Activated CD8-positive, alpha-beta memory T cell treated with anti-CD3 and anti-CD28 coated beads for 48 hours (primary cell): ENCODE measurements around the gene TIMELESS.
A peak's percentile ranks its signal among the peaks of the same experiment; 100 is the strongest.
"Not testable (repeated sequence)": the region's sequence is repeated elsewhere in the genome, so short reads cannot be mapped to it uniquely, and the experiment has no call there.

Source experiments
- DNase-seq, 3 experiments: peaks; one replicate each; pipeline ENCODE4 v3.0.0-alpha.2; 2020; ENCODE audit warnings: low read depth in 2 of 3, low spot score in 2 of 3

The TIMELESS gene

GRCh38 chr12:56448860-56449621 is at the start of gene TIMELESS:
Gene TIMELESS, minus strand, starts transcription at chr12:56449426. Its CDS starts 15,256 bp downstream, at chr12:56434170.
- peak; percentile 72 to 86 (median 76) for DNase-seq

GRCh38 chr12:56498126-56498902 is 49.1 kb upstream of the TIMELESS start:
- not testable (repeated sequence) for DNase-seq

- DNase-seq = peak in 1 of 3 experiments; percentile 25
Measured at GRCh38 chr12:56496704-56497103, 47.5 kb upstream of the TIMELESS start.

DNA sequence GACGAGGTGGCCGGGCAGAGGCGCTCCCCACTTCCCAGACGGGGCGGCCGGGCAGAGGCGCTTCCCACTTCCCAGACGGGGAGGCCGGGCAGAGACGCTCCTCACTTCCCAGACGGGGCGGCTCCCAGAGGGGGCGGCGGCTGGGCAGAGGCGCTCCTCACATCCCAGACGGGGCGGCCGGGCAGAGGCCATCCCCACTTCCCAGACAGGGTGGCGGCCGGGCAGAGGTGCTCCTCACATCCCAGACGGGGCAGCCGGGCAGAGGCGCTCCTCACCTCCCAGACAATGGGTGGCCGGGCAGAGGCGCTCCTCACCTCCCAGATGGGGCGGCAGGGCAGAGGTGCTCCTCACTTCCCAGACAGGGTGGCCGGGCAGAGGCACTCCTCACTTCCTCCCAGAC is 45.3 kb upstream of the TIMELESS start:
- not testable (repeated sequence) for DNase-seq

- DNase-seq = not testable (repeated sequence)
Measured at GRCh38 chr12:56494106-56494415, 44.8 kb upstream of the TIMELESS start.

GRCh38 chr12:56493409-56494105 is 44.3 kb upstream of the TIMELESS start:
- not testable (repeated sequence) for DNase-seq

DNA sequence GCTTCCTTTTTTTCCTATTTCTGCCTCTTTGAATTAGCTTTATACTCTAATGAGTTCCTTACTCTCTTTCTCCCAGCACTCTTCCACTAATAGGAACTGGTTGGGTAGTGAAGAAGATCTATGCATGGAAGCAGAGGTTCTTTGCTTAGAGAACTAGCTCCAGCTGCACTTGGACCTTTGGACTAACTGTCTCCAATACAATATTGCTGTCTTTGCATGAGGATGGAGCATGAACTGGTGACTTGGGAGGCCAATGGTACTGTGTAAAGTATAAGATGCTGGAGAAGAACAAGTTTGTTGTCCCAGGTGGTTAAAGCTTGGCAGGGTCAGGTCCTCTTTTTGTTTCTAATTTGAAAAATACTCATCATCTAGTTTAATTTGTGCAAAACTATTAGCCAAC is 41.1 kb upstream of the TIMELESS start:
- DNase-seq = no peak

DNA sequence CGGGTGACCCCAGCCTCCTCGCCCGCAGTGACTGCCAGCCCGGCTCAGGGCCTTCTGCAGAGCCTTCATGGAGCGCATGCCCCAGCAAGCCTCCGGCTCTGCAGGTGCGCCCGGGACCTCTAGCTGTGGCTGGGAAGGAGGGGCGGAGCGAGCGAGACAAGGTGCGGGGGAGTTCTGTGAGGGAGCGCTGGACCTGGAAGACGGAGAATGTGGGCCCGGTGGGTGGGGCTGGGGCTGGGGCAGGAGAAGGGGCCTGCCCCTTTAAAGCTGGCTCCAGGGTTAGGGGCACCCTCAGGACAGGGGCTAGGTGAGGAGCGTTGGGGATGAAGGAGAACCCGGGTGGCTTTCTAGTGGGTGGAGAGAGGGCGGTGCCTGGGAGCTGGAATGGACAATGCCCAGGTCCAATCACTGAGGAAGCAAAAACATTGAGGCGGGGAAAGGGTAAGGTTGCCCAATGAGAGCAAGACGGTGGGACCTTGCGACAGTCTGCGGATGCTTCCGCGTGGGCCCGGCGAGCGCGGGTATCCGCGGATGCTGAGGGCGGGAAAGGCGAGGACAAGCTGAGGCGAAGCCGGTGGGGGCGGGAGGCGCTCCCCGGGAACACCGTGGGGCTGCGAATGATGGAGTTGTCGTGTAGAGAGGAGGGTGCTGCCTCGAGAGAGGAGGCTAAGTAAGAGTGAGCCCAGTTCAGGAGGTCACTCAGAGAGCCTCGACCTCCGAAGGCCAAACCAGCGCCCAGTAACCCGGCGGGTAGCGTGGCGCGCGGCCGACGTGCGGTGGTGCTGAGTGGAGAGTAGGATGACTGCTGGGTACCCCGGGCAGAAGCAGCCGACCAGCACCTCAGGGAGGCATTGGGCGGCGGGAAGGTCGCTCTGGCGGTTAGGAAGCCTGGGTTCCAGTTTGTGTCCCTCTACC is 39.1 kb upstream of the TIMELESS start, which contains the start of gene GLS2:
Gene GLS2, minus strand, starts transcription at position 121 of the 915 bp plus-strand sequence. Its CDS starts 43 bp downstream, at position 78.
- peak in 1 of 3 experiments; percentile 20 for DNase-seq

DNA sequence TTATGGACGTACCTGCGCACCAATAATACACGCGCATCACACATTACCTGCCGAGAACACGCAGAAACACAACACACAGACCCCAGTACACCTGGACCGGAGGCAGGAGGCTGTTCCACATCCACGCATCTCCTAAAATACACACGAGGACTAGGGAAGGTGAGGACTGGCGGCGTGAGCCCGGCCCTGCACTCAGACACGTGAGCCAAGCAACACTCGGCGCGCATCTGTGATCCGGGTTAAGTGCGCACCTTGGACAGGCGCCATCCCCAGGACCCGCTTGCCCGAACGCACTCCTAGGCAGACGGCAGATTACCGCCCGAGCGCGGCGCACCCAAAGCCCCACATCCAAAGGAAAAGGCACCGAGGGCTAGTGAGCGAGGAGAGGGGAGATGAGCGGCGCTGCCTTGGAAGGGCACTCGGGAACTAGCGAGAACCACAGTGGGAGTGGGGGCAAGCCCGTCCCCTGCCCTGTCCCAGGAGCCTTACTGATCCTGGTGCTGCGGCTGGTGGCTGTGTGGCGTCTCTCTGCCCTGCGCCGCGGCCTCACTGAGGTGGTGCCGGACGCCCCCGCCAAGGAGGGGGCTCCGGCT is 38.3 kb upstream of the TIMELESS start:
- DNase-seq = no peak

DNA sequence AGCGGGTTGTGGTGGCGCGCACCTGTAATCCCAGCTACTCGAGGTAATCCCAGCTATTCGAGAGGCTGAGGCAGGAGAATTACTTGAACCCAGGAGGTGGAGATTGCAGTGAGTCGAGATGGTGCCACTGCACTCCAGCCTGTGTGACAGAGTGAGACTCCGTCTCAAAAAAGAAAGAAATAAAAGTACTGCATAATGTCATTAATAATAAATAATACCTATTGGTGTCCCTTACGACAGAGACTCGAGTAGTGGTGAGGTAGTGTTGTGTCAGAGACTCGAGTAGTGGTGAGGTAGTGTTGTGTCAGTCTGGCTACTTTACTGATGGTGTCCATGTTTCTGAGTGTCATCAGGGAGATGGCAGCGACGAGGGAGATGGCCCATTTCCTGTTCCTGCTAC is 37.5 kb upstream of the TIMELESS start:
- no peak for DNase-seq

DNA sequence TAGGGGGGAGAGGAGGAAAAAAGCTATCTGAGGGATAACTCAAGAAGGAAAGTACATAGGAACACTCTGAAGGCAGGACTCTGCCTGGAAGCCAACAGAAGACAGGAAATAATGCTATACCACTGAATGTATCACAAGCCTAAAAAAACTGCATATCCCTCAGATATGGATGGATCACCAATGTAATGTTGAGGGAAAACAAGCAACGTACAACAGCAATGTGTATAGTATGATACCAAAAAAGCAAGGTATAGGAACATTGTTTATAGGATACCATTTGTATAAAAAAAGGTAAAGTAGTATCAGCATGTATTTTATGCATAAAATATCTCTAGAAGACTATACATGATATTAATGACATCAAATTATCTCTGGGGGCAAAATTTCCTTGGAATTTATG is 35.3 kb upstream of the TIMELESS start:
- no peak for DNase-seq

GRCh38 chr12:56479625-56480024 is 30.4 kb upstream of the TIMELESS start:
- DNase-seq = no peak

DNA sequence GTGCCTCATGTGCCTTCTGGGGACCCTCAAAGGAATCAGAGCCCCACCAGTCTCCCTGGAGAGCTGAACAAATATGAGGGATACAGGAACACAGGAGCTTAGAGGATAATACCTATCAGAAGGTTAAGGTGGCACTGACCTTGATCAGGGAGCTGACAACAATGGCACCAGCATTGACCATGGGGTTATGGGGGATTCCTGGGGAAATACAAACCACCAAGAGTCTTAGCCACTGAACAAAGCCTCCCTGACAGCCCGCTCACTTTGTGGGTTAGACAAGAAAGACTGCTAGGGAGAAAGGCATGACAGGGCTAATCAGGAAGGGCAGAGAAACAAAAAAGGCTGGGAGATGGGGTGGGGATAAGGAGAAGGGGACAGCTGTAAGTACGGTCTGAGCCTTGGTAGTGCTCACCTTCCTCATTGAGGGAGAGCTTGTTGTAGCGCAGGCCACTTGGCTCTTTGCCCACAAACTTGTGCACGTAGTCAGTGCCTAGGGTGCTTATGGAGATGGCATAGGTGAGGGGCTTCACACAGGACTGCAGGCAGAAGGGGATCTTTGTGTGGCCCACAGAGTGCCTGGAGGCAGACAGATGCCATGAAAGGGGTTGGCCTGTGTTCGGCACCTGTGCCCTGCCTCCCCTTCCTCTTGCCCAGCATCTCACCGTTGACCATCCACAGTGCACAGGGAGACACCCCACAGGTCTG is 28.4 kb upstream of the TIMELESS start:
- DNase-seq = no peak

DNA sequence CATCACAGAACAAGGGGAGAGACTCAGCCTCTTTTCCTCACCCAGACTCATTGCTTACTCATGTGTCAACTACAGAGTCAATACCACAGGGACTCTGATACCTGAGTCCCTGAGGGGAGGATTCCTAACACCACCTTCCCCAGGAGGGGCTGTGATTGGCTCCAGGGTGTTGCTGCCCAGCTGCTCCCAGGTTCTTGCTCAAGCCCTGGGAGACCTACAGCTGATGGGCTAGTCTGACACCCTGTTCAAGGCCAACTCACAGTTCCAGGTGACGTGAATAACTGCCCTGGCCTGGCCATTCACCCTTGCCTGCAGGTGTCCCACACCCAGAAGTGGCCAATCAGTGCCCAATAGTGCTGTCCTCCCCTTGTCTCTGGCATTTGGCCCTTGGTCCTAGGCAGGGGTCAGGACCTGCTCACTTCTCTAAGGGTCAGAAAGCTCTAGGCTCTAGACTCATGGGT is 27.8 kb upstream of the TIMELESS start:
- no peak for DNase-seq

- DNase-seq = no peak
Measured at GRCh38 chr12:56476143-56476542, 26.9 kb upstream of the TIMELESS start.

DNA sequence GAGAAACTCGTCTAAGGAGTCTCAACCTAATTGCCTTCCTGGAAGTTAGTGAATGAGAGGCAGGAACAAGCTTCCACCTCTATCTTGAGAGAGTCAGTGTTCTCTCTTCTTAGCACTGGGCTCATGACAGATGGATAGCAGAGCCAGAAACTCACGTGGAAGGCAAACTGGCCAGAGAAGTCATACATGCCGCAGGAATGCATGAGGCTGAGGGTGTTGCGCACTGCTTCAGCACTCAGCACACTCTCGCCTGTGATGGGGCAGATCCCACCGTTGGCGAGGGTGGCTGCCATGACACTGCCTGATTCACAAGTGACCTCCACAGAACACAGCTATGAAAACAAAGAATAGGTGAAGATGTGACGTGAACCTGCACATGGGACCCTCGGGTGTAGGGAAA is 25.2 kb upstream of the TIMELESS start:
- no peak for DNase-seq

DNA sequence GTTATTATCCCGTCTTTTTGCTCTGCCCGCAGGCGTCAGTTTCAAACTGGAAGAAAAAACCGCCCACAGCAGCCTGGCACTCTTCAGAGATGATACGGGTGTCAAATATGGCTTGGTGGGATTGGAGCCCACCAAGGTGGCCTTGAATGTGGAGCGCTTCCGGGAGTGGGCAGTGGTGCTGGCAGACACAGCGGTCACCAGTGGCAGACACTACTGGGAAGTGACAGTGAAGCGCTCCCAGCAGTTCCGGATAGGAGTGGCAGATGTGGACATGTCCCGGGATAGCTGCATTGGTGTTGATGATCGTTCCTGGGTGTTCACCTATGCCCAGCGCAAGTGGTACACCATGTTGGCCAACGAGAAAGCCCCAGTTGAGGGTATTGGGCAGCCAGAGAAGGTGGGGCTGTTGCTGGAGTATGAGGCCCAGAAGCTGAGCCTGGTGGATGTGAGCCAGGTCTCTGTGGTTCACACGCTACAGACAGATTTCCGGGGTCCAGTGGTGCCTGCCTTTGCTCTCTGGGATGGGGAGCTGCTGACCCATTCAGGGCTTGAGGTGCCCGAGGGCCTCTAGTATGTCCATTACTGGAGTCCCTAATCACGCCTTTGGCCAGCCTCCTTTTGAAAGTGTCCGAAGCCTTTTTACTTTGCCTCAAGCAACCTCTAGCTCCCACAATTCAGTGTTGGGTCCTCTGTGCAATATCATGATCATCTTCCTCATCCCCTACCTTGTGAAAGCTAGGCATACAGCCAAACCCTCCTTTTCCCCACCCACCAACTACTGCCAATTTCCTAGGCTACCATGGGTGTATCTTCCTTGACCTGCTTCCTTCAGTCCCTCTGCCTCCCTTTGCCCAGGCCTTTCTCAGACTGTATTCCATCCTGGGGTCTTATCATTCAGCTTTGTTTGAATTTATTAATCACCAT is 20.0 kb upstream of the TIMELESS start:
- no peak for DNase-seq

DNA sequence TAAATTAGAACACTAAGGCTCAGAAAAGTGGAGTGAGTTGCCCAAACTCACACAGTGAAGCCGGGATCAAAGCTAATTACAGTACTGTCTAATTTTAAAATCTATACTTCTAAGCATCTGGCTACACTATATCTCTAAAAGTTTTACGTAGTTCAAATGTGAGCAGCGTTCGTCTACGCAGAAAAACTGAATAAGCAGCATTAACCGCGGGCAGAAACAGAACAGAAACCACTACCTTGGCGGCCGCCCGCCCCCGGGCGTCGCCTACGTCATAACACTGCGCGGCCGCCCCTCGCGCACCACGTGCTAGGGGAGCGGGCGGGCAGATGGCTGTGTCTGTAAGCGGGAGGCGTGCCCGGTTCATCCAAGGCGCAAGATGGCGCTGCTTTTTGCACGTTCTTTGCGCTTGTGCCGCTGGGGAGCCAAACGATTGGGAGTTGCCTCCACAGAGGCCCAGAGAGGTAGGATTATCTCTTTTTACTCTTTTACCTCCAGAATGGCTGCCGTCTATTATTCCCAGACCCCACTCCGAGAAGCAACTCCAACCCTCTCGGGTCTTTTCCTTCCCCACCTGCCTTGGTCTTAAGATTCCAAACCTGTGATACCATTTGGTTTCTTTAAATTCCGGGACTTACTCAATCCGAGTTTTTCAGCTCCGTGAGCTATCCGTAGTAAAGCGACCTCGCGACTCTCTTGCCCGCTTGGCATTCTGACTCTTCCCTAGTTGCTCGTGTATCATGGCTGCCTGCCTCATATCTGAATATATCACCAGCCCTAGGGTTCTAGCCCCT is 19.2 kb upstream of the TIMELESS start, which contains the start of gene SPRYD4:
Gene SPRYD4, plus strand, starts transcription at position 363 of the 791 bp plus-strand sequence. Its CDS starts 14 bp downstream, at position 377.
- DNase-seq = peak; percentile 82 to 93 (median 88)
